ENCODE results near the gene TPD52L1.

GRCh38 chr6:125175466-125176048 lies 22.0 kb downstream of the TPD52L1 start:
- TF ChIP-seq CTCF (IDR thresholded peaks at IDR 0.05), result no peak
- no peak for TF ChIP-seq EZH2 (IDR thresholded peaks at IDR 0.05; ENCODE audit: borderline replicate concordance, insufficient read depth, low read depth, low read length, poor library complexity, severe bottlenecking)
